Measurements from ENCODE around the gene ADORA1.

ADORA1 gene

GRCh38 chr1:203176273-203177035 is 48.9 kb downstream of the ADORA1 start:
- Histone ChIP-seq H3K27me3 (ENCODE audit: insufficient read depth, poor library complexity, severe bottlenecking) (no peaks in the 10 kb centered on the region), H3K4me3 (replicated peaks; ENCODE audit: insufficient read depth, low read length) (no peak overlapping the region), H3K27ac (replicated peaks) (peak overlapping the region; percentile 30; the same call in 1 of the 2 replicates)
- DNase-seq (ENCODE audit: low read depth in 1 of 2, low spot score in 1 of 2): no peak
- TF ChIP-seq GABPA (IDR thresholded peaks at IDR 0.05; ENCODE audit: low read depth) (no peak), REST (IDR thresholded peaks at IDR 0.05; ENCODE audit: insufficient replicate concordance, low read depth) (no peak), POLR2AphosphoS5 (IDR thresholded peaks at IDR 0.05; ENCODE audit: low read depth) (0 out of 2 replicates have a peak, but pooled peaks have one; percentile 2), CTCF (IDR thresholded peaks at IDR 0.05; ENCODE audit: insufficient read depth, low read length) (no peak), SPI1 (IDR thresholded peaks at IDR 0.05; ENCODE audit: borderline replicate concordance, low read depth) (no peak)

DNA sequence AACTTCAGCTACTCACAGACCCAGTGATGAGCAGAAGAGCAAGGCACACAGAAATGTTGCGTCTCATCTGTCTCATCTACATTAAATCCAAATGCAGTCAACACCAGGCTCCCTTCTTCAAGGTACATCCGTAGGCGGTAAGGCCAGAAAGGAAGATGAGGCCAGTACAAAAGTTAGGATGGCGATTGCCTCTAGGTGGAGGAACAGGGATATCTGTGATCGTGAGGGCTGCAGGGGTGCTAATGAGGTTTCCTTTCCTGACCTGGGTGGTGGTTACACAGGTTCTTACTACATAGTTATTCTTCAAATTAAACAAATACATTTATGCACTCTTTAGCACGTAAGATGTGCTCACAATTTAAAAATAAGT is 49.5 kb downstream of the ADORA1 start:
- no peaks in the 10 kb centered on the region for H3K27me3 ChIP-seq (ENCODE audit: insufficient read depth, poor library complexity, severe bottlenecking)
- H3K27ac ChIP-seq (replicated peaks): no peak overlapping the region
- no peak for TF ChIP-seq GABPA (IDR thresholded peaks at IDR 0.05; ENCODE audit: low read depth)
- TF ChIP-seq POLR2AphosphoS5 (IDR thresholded peaks at IDR 0.05; ENCODE audit: low read depth): no peak
- TF ChIP-seq CTCF (IDR thresholded peaks at IDR 0.05; ENCODE audit: insufficient read depth, low read length): no peak
- H3K4me3 ChIP-seq (replicated peaks; ENCODE audit: insufficient read depth, low read length): no peak overlapping the region
- DNase-seq (ENCODE audit: low read depth in 1 of 2, low spot score in 1 of 2): no peak

DNA sequence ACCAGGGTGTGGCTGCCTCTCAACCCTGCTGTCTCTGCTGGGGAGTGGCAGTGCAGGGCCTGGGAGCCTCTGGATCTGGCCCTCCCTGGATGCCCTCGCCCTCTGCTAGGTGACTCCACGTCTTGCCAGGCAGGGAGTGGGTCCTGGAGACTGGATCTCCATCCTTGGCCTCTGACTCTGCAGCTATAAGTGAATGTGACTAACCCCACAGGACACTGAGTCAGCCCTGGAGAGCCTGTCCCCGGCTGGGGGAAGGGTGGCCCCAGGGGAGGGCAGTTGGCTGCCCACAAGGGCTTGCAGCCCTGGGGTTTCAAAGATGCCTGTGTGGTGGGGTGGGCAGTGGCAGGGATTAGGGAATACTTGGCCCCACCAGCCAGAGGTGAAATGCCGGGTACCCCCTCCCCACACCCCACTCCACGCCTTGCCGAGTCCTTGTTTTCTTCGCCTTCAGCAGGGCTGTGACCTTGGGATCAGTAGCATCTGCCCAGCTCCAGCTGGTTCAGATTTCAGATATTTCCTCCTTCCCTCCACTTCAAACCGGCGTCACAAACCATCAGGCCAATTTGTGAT is 50.0 kb downstream of the ADORA1 start:
- H3K27ac ChIP-seq (replicated peaks): no peak overlapping the region
- TF ChIP-seq POLR2AphosphoS5 (IDR thresholded peaks at IDR 0.05; ENCODE audit: low read depth) (peak; percentile 17; the same call in 1 of the 2 replicates), REST (IDR thresholded peaks at IDR 0.05; ENCODE audit: insufficient replicate concordance, low read depth) (no peak)
- H3K4me3 ChIP-seq (replicated peaks; ENCODE audit: insufficient read depth, low read length): no peak overlapping the region
- no peak for DNase-seq (ENCODE audit: low read depth in 1 of 2, low spot score in 1 of 2)
- H3K27me3 ChIP-seq (ENCODE audit: insufficient read depth, poor library complexity, severe bottlenecking): no peaks in the 10 kb centered on the region

DNA sequence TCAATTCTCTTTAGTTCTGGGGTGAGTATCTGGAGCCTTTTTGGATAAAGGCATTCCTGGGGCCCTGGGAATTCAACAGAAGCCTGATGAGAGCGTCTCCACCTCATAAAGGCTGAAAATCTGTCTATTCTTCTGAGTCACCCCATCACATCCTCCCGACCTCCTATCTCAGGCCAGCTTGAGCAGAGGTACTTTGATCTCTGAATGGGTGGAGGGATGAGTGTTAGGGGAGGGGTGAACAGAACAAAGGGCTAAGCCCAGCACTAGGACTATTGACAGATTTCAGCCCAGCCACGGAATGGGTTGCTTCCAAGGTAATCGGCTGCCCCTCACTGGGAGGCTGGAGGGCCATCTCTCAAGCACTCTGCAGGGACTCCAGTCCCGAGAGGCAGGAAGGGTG is 50.6 kb downstream of the ADORA1 start:
- Histone ChIP-seq H3K4me3 (replicated peaks; ENCODE audit: insufficient read depth, low read length) (no peak overlapping the region), H3K27me3 (ENCODE audit: insufficient read depth, poor library complexity, severe bottlenecking) (no peaks in the 10 kb centered on the region), H3K27ac (replicated peaks) (no peak overlapping the region)
- TF ChIP-seq SPI1 (IDR thresholded peaks at IDR 0.05; ENCODE audit: borderline replicate concordance, low read depth) (no peak), REST (IDR thresholded peaks at IDR 0.05; ENCODE audit: insufficient replicate concordance, low read depth) (no peak), POLR2AphosphoS5 (IDR thresholded peaks at IDR 0.05; ENCODE audit: low read depth) (no peak), CTCF (IDR thresholded peaks at IDR 0.05; ENCODE audit: insufficient read depth, low read length) (no peak), GABPA (IDR thresholded peaks at IDR 0.05; ENCODE audit: low read depth) (no peak)
- no peak for DNase-seq (ENCODE audit: low read depth in 1 of 2, low spot score in 1 of 2)
